Lung (tissue), 12 donors: Measurements from ENCODE around the gene MDFI. TPM values are rescaled to one million over a fixed set of nuclear protein-coding genes. Genes with fewer than 3 reads are reported as not detected.
A peak's percentile ranks its signal among the peaks of the same experiment; 100 is the strongest.

ENCODE experiments used
- ATAC-seq: fragments of 200-7000 bp; cut with Tn5 transposase; one replicate; pipeline ENCODE4 v1.9.1; 2020; ENCODE audit warnings: moderate number of reproducible peaks; ENCODE audit not compliant: insufficient read depth, low FRiP score
- DNase-seq, 3 donors: peaks; one replicate each; pipeline ENCODE4 v3.0.0-alpha.2; 2013 to 2017
- H3K27ac ChIP-seq, 2 donors: one replicate each; pipeline ENCODE4 v1.5.1; 2013; ENCODE audit warnings: mild to moderate bottlenecking in 2 of 2, moderate library complexity in 2 of 2, control low read depth in 1 of 2, inconsistent platforms in 1 of 2, low read depth in 1 of 2, low read length in 1 of 2
- H3K27me3 ChIP-seq, 3 donors: one replicate each; pipeline ENCODE4 v1.5.1; 2013; ENCODE audit warnings: low read length in 2 of 3; ENCODE audit not compliant: control insufficient read depth in 3 of 3, insufficient read depth in 3 of 3
- H3K36me3 ChIP-seq, 4 donors: one replicate each; pipeline ENCODE4 v1.5.1; 2013; ENCODE audit warnings: low read length in 4 of 4, mild to moderate bottlenecking in 1 of 4, moderate library complexity in 1 of 4; ENCODE audit not compliant: control insufficient read depth in 4 of 4, insufficient read depth in 4 of 4
- H3K4me1 ChIP-seq, 5 donors: one replicate each; pipeline ENCODE4 v1.5.1; 2013; ENCODE audit warnings: low read length in 5 of 5, mild to moderate bottlenecking in 2 of 5, moderate library complexity in 1 of 5; ENCODE audit not compliant: control insufficient read depth in 5 of 5, insufficient read depth in 5 of 5
- H3K4me3 ChIP-seq: one replicate; pipeline ENCODE4 v1.5.1; 2013; ENCODE audit warnings: mild to moderate bottlenecking, control low read depth, moderate library complexity
- H3K9ac ChIP-seq, 2 donors: one replicate each; pipeline ENCODE4 v1.5.1; 2013; ENCODE audit warnings: low read length in 2 of 2, control low read depth in 1 of 2; ENCODE audit not compliant: insufficient read depth in 1 of 2
- H3K9me3 ChIP-seq, 4 donors: one replicate each; pipeline ENCODE4 v1.5.1; 2013; ENCODE audit warnings: low read length in 3 of 4, mild to moderate bottlenecking in 1 of 4, moderate library complexity in 1 of 4; ENCODE audit not compliant: control insufficient read depth in 4 of 4, insufficient read depth in 3 of 4
- WGBS, 2 donors: extraction: QIAGEN DNeasy Blood & Tissue Kit; methylation state at CpG; one replicate each; pipeline ENCODE4 v1.1.7; 2013; 5-methylcytosine and 5-hydroxymethylcytosine counted together
- polyA plus RNA-seq, 2 donors: library from polyadenylated mRNA; stranded (reverse); fragments of 200-250 nt; gene quantifications; one replicate each; pipeline ENCODE4 v1.2.1, GENCODE V29; 2013
- total RNA-seq, 2 donors: library from RNA; depleted of rRNA in 1 of 2; stranded (reverse); fragments of >200 nt in 1 of 2; gene quantifications; one replicate each; pipeline ENCODE4 v1.2.1, GENCODE V29; 2014 to 2021
- TF ChIP-seq, protein P1 (sequence below): IDR thresholded peaks from 2 replicates; pipeline ENCODE4 v1.5.1; 2012; ENCODE audit warnings: mild to moderate bottlenecking; ENCODE audit errors: control extremely low read depth, extremely low read depth
- donor health status: control.
- donor health status: control.
- donor health status: Bipolar disorder and iron deficiency.
- donor health status: healthy.
- donor health status: DM: yes; HTN: yes; CAD: no.

MDFI gene
- total and polyA plus RNA-seq, 4 donors = 16.4 to 36.4 (median 21.9) TPM

DNA sequence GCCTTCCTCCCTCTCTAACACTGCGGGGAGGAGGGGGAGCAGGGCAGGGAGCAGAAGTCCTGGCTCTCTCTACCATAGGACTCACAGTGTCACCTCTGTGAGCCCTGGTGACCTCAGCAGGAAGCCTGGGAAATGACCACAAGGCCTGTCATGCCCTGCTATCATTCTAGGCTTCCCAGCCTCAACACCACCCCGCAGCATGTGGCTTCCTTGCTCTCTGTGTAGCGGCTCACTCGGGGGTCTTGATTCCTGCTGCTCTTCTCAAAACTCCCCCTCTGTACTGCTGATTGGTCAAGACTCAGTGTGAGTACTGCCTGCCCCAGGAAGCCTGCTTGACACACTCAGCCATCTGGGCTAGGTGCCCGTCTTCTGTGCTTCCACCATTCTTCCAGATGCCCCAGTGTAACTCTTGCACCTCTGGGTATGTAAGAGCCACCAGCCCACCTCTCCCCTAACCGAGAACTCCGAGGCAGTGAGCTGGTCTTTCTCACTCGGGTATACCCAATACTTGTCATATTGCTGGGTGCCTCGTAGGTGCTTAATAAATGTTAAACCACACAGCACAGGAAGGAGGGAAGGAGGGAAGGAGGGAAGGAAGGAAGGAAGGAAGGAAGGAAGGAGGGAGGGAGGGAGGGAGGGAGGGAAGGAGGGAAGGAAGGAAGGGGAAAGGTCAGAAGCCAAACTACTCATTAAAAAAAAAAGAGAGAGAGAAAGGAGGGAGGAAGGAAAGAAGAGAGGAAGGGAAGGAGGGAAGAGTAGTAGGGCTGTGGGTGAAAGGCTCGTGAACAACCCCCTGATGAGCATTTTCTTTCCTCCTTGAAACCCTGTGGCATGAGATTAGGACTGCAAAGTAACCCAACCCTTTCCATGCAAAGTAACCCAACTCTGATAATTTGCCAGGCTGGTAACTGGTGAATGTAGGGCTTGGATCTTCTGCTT is 5.0 kb downstream of the MDFI start:
- ATAC-seq = no peak
- no peak for DNase-seq
- H3K27ac ChIP-seq = peak overlapping the region in 1 of 2 donors; percentile 40
- peaks cover 0 to 43% (median 8%) of the 10 kb centered on the region in 4 donors for H3K36me3 ChIP-seq
- H3K27me3 ChIP-seq = no peaks in the 10 kb centered on the region
- no peaks in the 10 kb centered on the region for H3K9me3 ChIP-seq
- no peak overlapping the region for H3K4me3 ChIP-seq
- no peak overlapping the region for H3K9ac ChIP-seq
- H3K4me1 ChIP-seq = peaks cover 0 to 78% (median 47%) of the 10 kb centered on the region in 5 donors
- 57 to 62% methylated on average over 10 of the region's 10 CpGs for WGBS, 2 donors
- TF ChIP-seq, protein P1, sequence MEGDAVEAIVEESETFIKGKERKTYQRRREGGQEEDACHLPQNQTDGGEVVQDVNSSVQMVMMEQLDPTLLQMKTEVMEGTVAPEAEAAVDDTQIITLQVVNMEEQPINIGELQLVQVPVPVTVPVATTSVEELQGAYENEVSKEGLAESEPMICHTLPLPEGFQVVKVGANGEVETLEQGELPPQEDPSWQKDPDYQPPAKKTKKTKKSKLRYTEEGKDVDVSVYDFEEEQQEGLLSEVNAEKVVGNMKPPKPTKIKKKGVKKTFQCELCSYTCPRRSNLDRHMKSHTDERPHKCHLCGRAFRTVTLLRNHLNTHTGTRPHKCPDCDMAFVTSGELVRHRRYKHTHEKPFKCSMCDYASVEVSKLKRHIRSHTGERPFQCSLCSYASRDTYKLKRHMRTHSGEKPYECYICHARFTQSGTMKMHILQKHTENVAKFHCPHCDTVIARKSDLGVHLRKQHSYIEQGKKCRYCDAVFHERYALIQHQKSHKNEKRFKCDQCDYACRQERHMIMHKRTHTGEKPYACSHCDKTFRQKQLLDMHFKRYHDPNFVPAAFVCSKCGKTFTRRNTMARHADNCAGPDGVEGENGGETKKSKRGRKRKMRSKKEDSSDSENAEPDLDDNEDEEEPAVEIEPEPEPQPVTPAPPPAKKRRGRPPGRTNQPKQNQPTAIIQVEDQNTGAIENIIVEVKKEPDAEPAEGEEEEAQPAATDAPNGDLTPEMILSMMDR = no peak

DNA sequence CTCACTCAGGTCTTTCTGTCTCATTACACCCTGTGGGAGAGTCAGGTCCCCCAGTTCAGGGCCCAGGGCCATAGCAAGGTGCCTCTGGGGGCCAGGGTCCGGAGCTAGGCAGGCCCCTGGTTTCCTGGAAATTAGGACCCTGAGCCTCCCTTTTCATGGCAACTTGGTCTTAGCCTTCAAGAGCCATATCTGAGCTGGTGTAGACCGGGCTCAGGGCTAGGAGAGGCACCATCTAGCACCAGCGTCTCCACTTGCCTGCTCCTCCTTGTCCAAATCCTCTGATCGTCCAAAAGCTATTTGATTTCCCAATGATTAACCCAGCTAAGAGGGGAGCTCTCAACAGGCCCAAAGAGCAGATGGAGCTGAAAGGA is 5.6 kb downstream of the MDFI start:
- Histone ChIP-seq H3K36me3 (peaks cover 0 to 49% (median 11%) of the 10 kb centered on the region in 4 donors), H3K4me1 (peaks cover 0 to 85% (median 47%) of the 10 kb centered on the region in 5 donors), H3K9ac (no peak overlapping the region), H3K9me3 (no peaks in the 10 kb centered on the region), H3K27ac (no peak overlapping the region), H3K27me3 (no peaks in the 10 kb centered on the region), H3K4me3 (no peak overlapping the region)
- WGBS, 2 donors = 83 to 88% methylated on average over 4 of the region's 4 CpGs
- DNase-seq (no peak), ATAC-seq (no peak)
- TF ChIP-seq, protein P1 = no peak

DNA sequence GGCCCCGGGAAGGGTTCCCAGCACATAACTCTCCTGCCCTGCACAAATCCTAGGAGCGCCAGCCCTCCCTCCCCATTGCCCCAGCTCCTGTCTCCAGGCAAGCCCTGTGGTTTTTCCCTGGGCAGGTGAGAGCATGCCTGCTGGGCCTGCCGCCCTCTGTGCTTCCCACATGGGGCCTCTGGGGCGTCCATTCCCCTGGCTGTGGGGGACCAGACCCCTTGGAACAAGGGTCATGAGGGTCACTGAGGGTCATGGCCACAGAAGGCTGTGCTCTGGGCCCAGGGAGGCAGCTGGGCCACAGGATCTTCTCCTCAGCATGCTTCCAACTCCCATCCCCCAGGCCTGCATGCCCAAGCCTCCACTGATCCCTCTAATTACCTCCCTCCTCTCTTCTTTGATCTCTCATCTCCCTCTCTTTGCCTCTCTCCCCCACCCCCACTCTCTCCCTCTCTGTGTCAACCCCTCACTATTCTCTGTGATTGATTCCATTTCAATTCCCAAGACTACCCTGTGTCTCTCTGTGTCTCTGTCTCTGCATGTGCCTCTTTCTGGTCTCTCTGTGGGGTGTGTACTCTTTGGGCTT is 6.1 kb downstream of the MDFI start:
- ATAC-seq = no peak
- TF ChIP-seq, protein P1 = no peak
- whole genome bisulfite sequencing, 2 donors = 85 to 86% methylated on average over 4 of the region's 4 CpGs
- Histone ChIP-seq H3K4me1 (peaks cover 0 to 90% (median 49%) of the 10 kb centered on the region in 5 donors), H3K27ac (no peak overlapping the region), H3K9me3 (no peaks in the 10 kb centered on the region), H3K27me3 (no peaks in the 10 kb centered on the region), H3K4me3 (no peak overlapping the region), H3K36me3 (peaks cover 0 to 52% (median 13%) of the 10 kb centered on the region in 4 donors), H3K9ac (peak overlapping the region; percentile 11 to 26)
- no peak for DNase-seq
